GM13977 (cell line): ENCODE measurements around the gene PDE4D.
A peak's percentile ranks its signal among the peaks of the same experiment; 100 is the strongest.

Source experiments
- DNase-seq: peaks from one replicate; pipeline ENCODE4 v3.0.0; 2012; ENCODE audit warnings: low spot score
- CTCF ChIP-seq: IDR thresholded peaks from 2 replicates; pipeline ENCODE4 v1.5.1; 2012; ENCODE audit warnings: mild to moderate bottlenecking, control low read depth; ENCODE audit not compliant: insufficient read depth; ENCODE audit errors: extremely low read depth, missing control alignments
- in situ Hi-C: fragments of 300-500 bp; cut with MboI; formaldehyde crosslinking; loops from one replicate; pipeline ENCODE4 v1.12.0; 2022; ENCODE audit warnings: low sequenced_read_pairs, low pct_unique_long_range_greater_than_20kb, mixed read lengths, inconsistent platforms; ENCODE audit not compliant: unreplicated experiment

PDE4D gene

GRCh38 chr5:59177644-59178043 is 715.9 kb downstream of the PDE4D start:
- DNase-seq = no peak
- TF ChIP-seq CTCF = no peak
- in situ Hi-C loops = no loop called here

GRCh38 chr5:59174248-59174844 is 719.2 kb downstream of the PDE4D start:
- DNase-seq = peak; percentile 26
- in situ Hi-C loops = loop anchor here (25.0 kb wide), 1 partner anchor 287 kb away; no protein-coding TSS in a partner anchor
- peak; percentile 77 for TF ChIP-seq CTCF

DNA sequence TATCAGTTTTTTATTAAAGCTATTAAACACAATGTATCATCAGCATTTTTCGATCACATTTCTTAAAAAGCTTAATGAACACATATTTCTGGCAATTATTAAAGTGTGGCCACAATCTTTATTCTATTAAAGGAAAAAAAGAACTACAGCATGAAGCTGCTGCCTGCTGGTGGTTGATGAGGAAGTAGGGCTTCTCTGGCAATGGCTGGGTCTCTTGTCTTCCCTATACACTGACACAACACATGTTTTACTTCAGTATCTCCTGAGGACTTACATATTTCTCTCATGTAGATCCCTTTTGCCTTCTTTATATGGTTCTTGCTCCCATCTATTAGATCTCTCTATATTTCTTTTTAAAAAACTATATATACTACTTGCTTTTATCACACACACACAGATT is 719.9 kb downstream of the PDE4D start:
- no peak for TF ChIP-seq CTCF
- no peak for DNase-seq
- in situ Hi-C loops = loop anchor here (25.0 kb wide), 1 partner anchor 286 kb away; no protein-coding TSS in a partner anchor

DNA sequence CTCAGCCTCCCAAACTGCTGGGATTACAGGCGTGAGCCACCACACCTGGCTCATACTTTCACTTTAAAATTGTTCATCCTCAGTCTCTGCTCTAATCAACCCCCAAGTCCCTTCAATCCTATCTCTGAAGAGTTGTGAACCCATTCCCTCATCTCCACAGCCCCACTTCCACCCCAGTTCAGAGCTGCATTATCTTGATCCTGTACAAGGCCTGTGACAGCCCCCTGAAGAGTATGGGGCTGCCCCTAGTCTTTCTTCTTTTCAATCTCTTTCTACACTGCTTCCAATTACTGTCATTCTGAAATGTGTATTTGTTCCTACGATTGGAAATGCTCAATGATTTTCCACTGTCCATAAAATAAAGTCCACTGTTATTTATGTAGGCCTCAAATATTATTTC is 722.4 kb downstream of the PDE4D start:
- no peak for TF ChIP-seq CTCF
- in situ Hi-C loops = loop anchor here (25.0 kb wide), 1 partner anchor 284 kb away; no protein-coding TSS in a partner anchor
- DNase-seq = no peak

- TF ChIP-seq CTCF = no peak
- in situ Hi-C loops = loop anchor here (25.0 kb wide), 1 partner anchor 282 kb away; no protein-coding TSS in a partner anchor
- DNase-seq = no peak
These were observed 723.8 kb downstream of the PDE4D start for GRCh38 chr5:59169768-59170150.

DNA sequence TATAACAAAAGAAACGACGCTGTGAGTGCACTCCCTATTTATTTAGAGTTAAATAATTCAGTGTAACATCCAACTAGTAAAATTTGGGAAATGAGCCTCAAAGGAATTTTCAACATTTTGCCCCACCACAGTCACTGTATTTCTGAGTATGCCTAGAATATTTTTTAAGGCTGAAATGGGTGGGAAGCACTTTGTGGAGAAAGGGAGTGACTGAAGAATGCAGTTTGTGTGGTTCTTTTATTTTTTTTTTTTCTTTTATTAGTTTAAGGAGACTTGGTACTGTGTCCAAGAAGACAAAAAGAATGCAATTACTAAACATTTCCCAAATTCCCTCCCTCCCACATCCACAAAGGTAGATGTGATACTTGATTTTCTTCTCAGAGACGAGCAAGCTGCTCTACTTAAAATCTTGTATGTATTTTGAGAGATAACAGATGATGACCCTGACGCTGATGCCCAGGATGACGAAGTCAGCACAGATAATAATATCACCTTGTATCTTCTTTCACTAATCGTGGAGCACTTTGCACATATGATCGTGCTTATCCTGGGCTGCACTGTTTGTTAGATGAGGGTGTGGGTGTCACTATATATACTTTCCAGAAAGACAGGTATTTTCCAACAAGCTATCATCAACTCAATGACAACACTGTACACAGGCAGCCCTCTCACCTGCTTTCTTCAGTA is 724.3 kb downstream of the PDE4D start:
- TF ChIP-seq CTCF = no peak
- in situ Hi-C loops = loop anchor here (25.0 kb wide), 1 partner anchor 282 kb away; no protein-coding TSS in a partner anchor

More for the DNA sequence above, 724.3 kb downstream of the PDE4D start:
- no peak for DNase-seq
